Neural progenitor cell (in vitro differentiated cells): ENCODE results near the gene SRGAP3.

ENCODE experiments used
- CTCF ChIP-seq: fragments of 200-600 bp; sonication (generic); IDR thresholded peaks from 2 replicates; pipeline ENCODE4 v1.5.1; 2017; ENCODE audit warnings: antibody characterized with exemption, mild to moderate bottlenecking
- EZH2 ChIP-seq: fragments of 200-600 bp; sonication (generic); IDR thresholded peaks from 2 replicates; pipeline ENCODE4 v1.6.1; 2017; ENCODE audit warnings: antibody characterized with exemption, mild to moderate bottlenecking, moderate library complexity
- EZH2phosphoT487 ChIP-seq: fragments of 200-600 bp; sonication (generic); IDR thresholded peaks from 2 replicates; pipeline ENCODE4 v1.6.1; 2017; ENCODE audit warnings: antibody characterized with exemption

GRCh38 chr3:9030034-9030433 is 219.4 kb downstream of the SRGAP3 start:
- TF ChIP-seq CTCF: no peak
- no peak for TF ChIP-seq EZH2
- TF ChIP-seq EZH2phosphoT487: no peak
